ENCODE measurements around the gene RND3.

Gene RND3

GRCh38 chr2:150528861-150529801 is 41.7 kb upstream of the RND3 start:
- no peak for TF ChIP-seq SP1 (IDR thresholded peaks at IDR 0.05)
- TF ChIP-seq LEF1 (IDR thresholded peaks at IDR 0.05; ENCODE audit: borderline replicate concordance) = no peak
- CTCF ChIA-PET = no interaction called here
- no peak for DNase-seq (ENCODE audit: extremely low spot score)
- POLR2A ChIA-PET = no interaction called here

GRCh38 chr2:150526827-150527226 is 39.4 kb upstream of the RND3 start:
- TF ChIP-seq FOXA1 (IDR thresholded peaks at IDR 0.05) (no peak), NFRKB (IDR thresholded peaks at IDR 0.05) (no peak), PKNOX1 (IDR thresholded peaks at IDR 0.05) (no peak), L3MBTL2 (conservative IDR thresholded peaks at IDR 0.05) (no peak), ARNT (IDR thresholded peaks at IDR 0.05) (no peak), FOXM1 (IDR thresholded peaks at IDR 0.05; ENCODE audit: borderline replicate concordance) (no peak), SP1 (IDR thresholded peaks at IDR 0.05) (no peak), BHLHE40 (IDR thresholded peaks at IDR 0.05; ENCODE audit: borderline replicate concordance) (no peak), TARDBP (IDR thresholded peaks at IDR 0.05) (no peak), CTBP1 (IDR thresholded peaks at IDR 0.05; ENCODE audit: borderline replicate concordance) (no peak), HDGF (IDR thresholded peaks at IDR 0.05; ENCODE audit: borderline replicate concordance) (no peak), FOXK2 (IDR thresholded peaks at IDR 0.05) (no peak), SUZ12 (IDR thresholded peaks at IDR 0.05) (no peak), ELF4 (IDR thresholded peaks at IDR 0.05) (no peak), ZNF384 (IDR thresholded peaks at IDR 0.05) (no peak), LEF1 (IDR thresholded peaks at IDR 0.05; ENCODE audit: borderline replicate concordance) (no peak)
- no peak for DNase-seq (ENCODE audit: extremely low spot score)
- ChIA-PET POLR2A (no interaction called here), CTCF (no interaction called here)

DNA sequence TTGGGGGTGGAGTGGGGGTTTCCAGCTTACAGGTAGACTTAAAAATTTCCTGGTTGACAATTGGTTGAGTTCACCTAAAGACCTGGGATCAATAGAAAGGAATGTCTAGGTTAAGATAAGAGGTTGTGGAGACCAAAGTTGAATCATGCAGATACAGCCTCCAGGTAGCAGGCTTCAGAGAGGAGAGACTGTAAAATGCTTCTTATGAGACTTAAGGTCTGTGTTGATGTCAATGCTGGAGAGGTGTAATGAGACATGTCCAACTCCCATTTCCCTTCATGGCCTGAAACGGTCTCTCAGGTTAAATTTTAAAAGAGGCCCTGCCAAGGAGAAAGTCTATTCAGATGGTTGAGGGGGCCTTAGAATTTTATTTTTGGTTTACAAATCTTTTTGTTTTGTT is 38.5 kb upstream of the RND3 start:
- ChIA-PET POLR2A (no interaction called here), CTCF (no interaction called here)
- TF ChIP-seq CTBP1 (IDR thresholded peaks at IDR 0.05; ENCODE audit: borderline replicate concordance) = no peak
- TF ChIP-seq HDGF (IDR thresholded peaks at IDR 0.05; ENCODE audit: borderline replicate concordance) = no peak
- TF ChIP-seq ZNF384 (IDR thresholded peaks at IDR 0.05) = no peak
- TF ChIP-seq L3MBTL2 (conservative IDR thresholded peaks at IDR 0.05) = no peak
- TF ChIP-seq SUZ12 (IDR thresholded peaks at IDR 0.05) = no peak
- no peak for DNase-seq (ENCODE audit: extremely low spot score)

- ChIA-PET POLR2A (no interaction called here), CTCF (no interaction called here)
- no peak for DNase-seq (ENCODE audit: extremely low spot score)
- TF ChIP-seq BHLHE40 (IDR thresholded peaks at IDR 0.05; ENCODE audit: borderline replicate concordance) (no peak), FOXM1 (IDR thresholded peaks at IDR 0.05; ENCODE audit: borderline replicate concordance) (no peak), ZNF384 (IDR thresholded peaks at IDR 0.05) (no peak), FOXK2 (IDR thresholded peaks at IDR 0.05) (no peak), TARDBP (IDR thresholded peaks at IDR 0.05) (no peak), FOXA1 (IDR thresholded peaks at IDR 0.05) (no peak), SP1 (IDR thresholded peaks at IDR 0.05) (no peak), SUZ12 (IDR thresholded peaks at IDR 0.05) (no peak), NFRKB (IDR thresholded peaks at IDR 0.05) (no peak), ELF4 (IDR thresholded peaks at IDR 0.05) (no peak), HDGF (IDR thresholded peaks at IDR 0.05; ENCODE audit: borderline replicate concordance) (no peak), LEF1 (IDR thresholded peaks at IDR 0.05; ENCODE audit: borderline replicate concordance) (no peak), CTBP1 (IDR thresholded peaks at IDR 0.05; ENCODE audit: borderline replicate concordance) (no peak)
Observed at GRCh38 chr2:150522269-150522668, 34.8 kb upstream of the RND3 start.

- TF ChIP-seq SP1 (IDR thresholded peaks at IDR 0.05) (no peak), ZNF384 (IDR thresholded peaks at IDR 0.05) (no peak), ARNT (IDR thresholded peaks at IDR 0.05) (no peak), SUZ12 (IDR thresholded peaks at IDR 0.05) (no peak), NFRKB (IDR thresholded peaks at IDR 0.05) (no peak), FOXK2 (IDR thresholded peaks at IDR 0.05) (no peak), FOXM1 (IDR thresholded peaks at IDR 0.05; ENCODE audit: borderline replicate concordance) (no peak), BHLHE40 (IDR thresholded peaks at IDR 0.05; ENCODE audit: borderline replicate concordance) (no peak), CTBP1 (IDR thresholded peaks at IDR 0.05; ENCODE audit: borderline replicate concordance) (no peak), HDGF (IDR thresholded peaks at IDR 0.05; ENCODE audit: borderline replicate concordance) (no peak), L3MBTL2 (conservative IDR thresholded peaks at IDR 0.05) (no peak), PKNOX1 (IDR thresholded peaks at IDR 0.05) (no peak), FOXA1 (IDR thresholded peaks at IDR 0.05) (no peak), LEF1 (IDR thresholded peaks at IDR 0.05; ENCODE audit: borderline replicate concordance) (no peak), TARDBP (IDR thresholded peaks at IDR 0.05) (no peak), ELF4 (IDR thresholded peaks at IDR 0.05) (no peak)
- DNase-seq (ENCODE audit: extremely low spot score) = no peak
- ChIA-PET POLR2A (no interaction called here), CTCF (no interaction called here)
Observed at GRCh38 chr2:150520887-150521664, 33.6 kb upstream of the RND3 start.

GRCh38 chr2:150520033-150520432 is 32.6 kb upstream of the RND3 start:
- no peak for TF ChIP-seq FOXM1 (IDR thresholded peaks at IDR 0.05; ENCODE audit: borderline replicate concordance)
- no peak for TF ChIP-seq LEF1 (IDR thresholded peaks at IDR 0.05; ENCODE audit: borderline replicate concordance)
- DNase-seq (ENCODE audit: extremely low spot score) = no peak
- POLR2A ChIA-PET = no interaction called here
- CTCF ChIA-PET = no interaction called here
